Neuron (in vitro differentiated cells): ENCODE results near the gene PAK5.

Experiments used
- H2AFZ ChIP-seq: one replicate; pipeline ENCODE4 v1.6.1; 2013; ENCODE audit warnings: low read depth, mild to moderate bottlenecking, inconsistent platforms, low read length, moderate library complexity
- H3K27me3 ChIP-seq: one replicate; pipeline ENCODE4 v1.6.1; 2013; ENCODE audit warnings: low read length; ENCODE audit not compliant: insufficient read depth
- H3K36me3 ChIP-seq: one replicate; pipeline ENCODE4 v1.6.1; 2013; ENCODE audit warnings: low read length; ENCODE audit not compliant: insufficient read depth
- H3K4me1 ChIP-seq: one replicate; pipeline ENCODE4 v1.6.1; 2013; ENCODE audit warnings: low read length; ENCODE audit not compliant: insufficient read depth
- H3K4me3 ChIP-seq: 2 replicates; pipeline ENCODE4 v1.5.1; 2013; ENCODE audit warnings: mild to moderate bottlenecking, low read length, moderate library complexity
- H3K9me3 ChIP-seq: one replicate; pipeline ENCODE4 v1.6.1; 2013; ENCODE audit warnings: low read length

The PAK5 gene

GRCh38 chr20:9626357-9626756 is 212.5 kb downstream of the PAK5 start:
- Histone ChIP-seq H3K4me3 (no peak overlapping the region), H3K4me1 (no peaks in the 10 kb centered on the region), H3K27me3 (no peaks in the 10 kb centered on the region), H3K9me3 (no peaks in the 10 kb centered on the region), H3K36me3 (no peaks in the 10 kb centered on the region), H2AFZ (no peak overlapping the region)

- Histone ChIP-seq H3K27me3 (no peaks in the 10 kb centered on the region), H3K4me1 (no peaks in the 10 kb centered on the region), H3K4me3 (no peak overlapping the region), H3K36me3 (no peaks in the 10 kb centered on the region), H3K9me3 (no peaks in the 10 kb centered on the region), H2AFZ (no peak overlapping the region)
These were observed 220.9 kb downstream of the PAK5 start for GRCh38 chr20:9617940-9618339.

- H2AFZ ChIP-seq: no peak overlapping the region
- no peaks in the 10 kb centered on the region for H3K4me1 ChIP-seq
These were observed 221.9 kb downstream of the PAK5 start for GRCh38 chr20:9616833-9617461.

GRCh38 chr20:9616455-9616805 is 222.4 kb downstream of the PAK5 start:
- Histone ChIP-seq H3K4me3 (no peak overlapping the region), H2AFZ (no peak overlapping the region), H3K9me3 (no peaks in the 10 kb centered on the region), H3K4me1 (no peaks in the 10 kb centered on the region), H3K27me3 (no peaks in the 10 kb centered on the region), H3K36me3 (no peaks in the 10 kb centered on the region)

More at GRCh38 chr20:9616833-9617461, 221.9 kb downstream of the PAK5 start:
- H3K27me3 ChIP-seq: no peaks in the 10 kb centered on the region
- no peak overlapping the region for H3K4me3 ChIP-seq
- no peaks in the 10 kb centered on the region for H3K36me3 ChIP-seq
- no peaks in the 10 kb centered on the region for H3K9me3 ChIP-seq

GRCh38 chr20:9615766-9616454 is 223.0 kb downstream of the PAK5 start:
- Histone ChIP-seq H3K4me1 (no peaks in the 10 kb centered on the region), H3K4me3 (no peak overlapping the region), H2AFZ (no peak overlapping the region), H3K27me3 (no peaks in the 10 kb centered on the region), H3K36me3 (no peaks in the 10 kb centered on the region), H3K9me3 (no peaks in the 10 kb centered on the region)

- Histone ChIP-seq H3K9me3 (no peaks in the 10 kb centered on the region), H3K4me3 (no peak overlapping the region), H3K27me3 (no peaks in the 10 kb centered on the region), H3K36me3 (no peaks in the 10 kb centered on the region), H3K4me1 (no peaks in the 10 kb centered on the region), H2AFZ (no peak overlapping the region)
These were observed 223.8 kb downstream of the PAK5 start for GRCh38 chr20:9615118-9615517.

- H3K9me3 ChIP-seq: no peaks in the 10 kb centered on the region
- no peaks in the 10 kb centered on the region for H3K4me1 ChIP-seq
- no peak overlapping the region for H2AFZ ChIP-seq
- no peaks in the 10 kb centered on the region for H3K36me3 ChIP-seq
- no peak overlapping the region for H3K4me3 ChIP-seq
- no peaks in the 10 kb centered on the region for H3K27me3 ChIP-seq
These were observed 225.0 kb downstream of the PAK5 start for GRCh38 chr20:9613871-9614270.

GRCh38 chr20:9611921-9612320 is 227.0 kb downstream of the PAK5 start:
- Histone ChIP-seq H2AFZ (no peak overlapping the region), H3K36me3 (no peaks in the 10 kb centered on the region), H3K4me3 (no peak overlapping the region), H3K4me1 (no peaks in the 10 kb centered on the region), H3K9me3 (no peaks in the 10 kb centered on the region), H3K27me3 (no peaks in the 10 kb centered on the region)

GRCh38 chr20:9610665-9611064 is 228.2 kb downstream of the PAK5 start:
- Histone ChIP-seq H3K4me1 (no peaks in the 10 kb centered on the region), H3K27me3 (no peaks in the 10 kb centered on the region), H3K9me3 (no peaks in the 10 kb centered on the region), H3K4me3 (no peak overlapping the region), H2AFZ (no peak overlapping the region), H3K36me3 (no peaks in the 10 kb centered on the region)

GRCh38 chr20:9609887-9610502 is 228.9 kb downstream of the PAK5 start:
- peak overlapping the region; percentile 31 for H2AFZ ChIP-seq
- H3K36me3 ChIP-seq: no peaks in the 10 kb centered on the region
- no peaks in the 10 kb centered on the region for H3K4me1 ChIP-seq
- H3K4me3 ChIP-seq: no peak overlapping the region
- H3K27me3 ChIP-seq: no peaks in the 10 kb centered on the region
- H3K9me3 ChIP-seq: no peaks in the 10 kb centered on the region

GRCh38 chr20:9608639-9609340 is 230.1 kb downstream of the PAK5 start:
- H3K9me3 ChIP-seq: no peaks in the 10 kb centered on the region
- no peaks in the 10 kb centered on the region for H3K36me3 ChIP-seq
- H2AFZ ChIP-seq: peak overlapping the region; percentile 31
- H3K4me1 ChIP-seq: no peaks in the 10 kb centered on the region
- no peak overlapping the region for H3K4me3 ChIP-seq
- no peaks in the 10 kb centered on the region for H3K27me3 ChIP-seq

GRCh38 chr20:9602847-9603183 is 236.1 kb downstream of the PAK5 start:
- H3K4me3 ChIP-seq: no peak overlapping the region
- H3K4me1 ChIP-seq: no peaks in the 10 kb centered on the region
- H2AFZ ChIP-seq: no peak overlapping the region
- H3K27me3 ChIP-seq: no peaks in the 10 kb centered on the region
- H3K36me3 ChIP-seq: no peaks in the 10 kb centered on the region
- H3K9me3 ChIP-seq: no peaks in the 10 kb centered on the region

GRCh38 chr20:9600562-9600961 is 238.3 kb downstream of the PAK5 start:
- no peaks in the 10 kb centered on the region for H3K27me3 ChIP-seq
- H3K4me3 ChIP-seq: no peak overlapping the region
- H3K36me3 ChIP-seq: no peaks in the 10 kb centered on the region
- no peak overlapping the region for H2AFZ ChIP-seq
- no peaks in the 10 kb centered on the region for H3K4me1 ChIP-seq
- H3K9me3 ChIP-seq: no peaks in the 10 kb centered on the region
